Left ventricle myocardium inferior (tissue), 1 donor: ENCODE data around the gene C10orf71. TPM values are rescaled to one million over a fixed set of nuclear protein-coding genes. Genes with fewer than 3 reads are reported as not detected.

Experiments
- DNase-seq: peaks from one replicate; pipeline ENCODE4 v3.0.0-alpha.2; 2020
- H3K27ac ChIP-seq: fragments of 200-600 bp; replicated peaks from 2 replicates; pipeline ENCODE4 v1.8.0; 2021
- H3K27me3 ChIP-seq: fragments of 200-600 bp; 2 replicates; pipeline ENCODE4 v1.8.0; 2021; ENCODE audit warnings: low read depth
- H3K36me3 ChIP-seq: fragments of 200-600 bp; 2 replicates; pipeline ENCODE4 v1.8.0; 2021
- H3K4me1 ChIP-seq: fragments of 200-600 bp; 2 replicates; pipeline ENCODE4 v1.8.0; 2021
- H3K4me3 ChIP-seq: fragments of 200-600 bp; 2 replicates; pipeline ENCODE4 v1.8.0; 2021; ENCODE audit warnings: mild to moderate bottlenecking, moderate library complexity
- H3K9me3 ChIP-seq: fragments of 200-600 bp; replicated peaks from 2 replicates; pipeline ENCODE4 v1.8.0; 2021
- intact Hi-C: fragments of 100-400 bp; cut with micrococcal nuclease; formaldehyde crosslinking; loops from one replicate; pipeline ENCODE4 v1.11.0; 2022
- total RNA-seq: library from RNA; stranded (reverse); fragmentation: NEBNext Ultra II Directional; extraction: Animal tissue kit (Norgen Biotek cat#: 25700); gene quantifications from one replicate; pipeline ENCODE4 v1.2.1, GENCODE V29; 2021
- TF ChIP-seq, protein P1 (sequence below): fragments of 200-600 bp; IDR thresholded peaks from 2 replicates; pipeline ENCODE4 v1.8.0; 2021; ENCODE audit warnings: antibody characterized with exemption, mild to moderate bottlenecking, borderline replicate concordance
- donor health status: DM: no; HTN: yes; CAD: no; lungs with severe emphysema.

The C10orf71 gene
- total RNA-seq, 1 donor from 2014 or later = 136 TPM

DNA sequence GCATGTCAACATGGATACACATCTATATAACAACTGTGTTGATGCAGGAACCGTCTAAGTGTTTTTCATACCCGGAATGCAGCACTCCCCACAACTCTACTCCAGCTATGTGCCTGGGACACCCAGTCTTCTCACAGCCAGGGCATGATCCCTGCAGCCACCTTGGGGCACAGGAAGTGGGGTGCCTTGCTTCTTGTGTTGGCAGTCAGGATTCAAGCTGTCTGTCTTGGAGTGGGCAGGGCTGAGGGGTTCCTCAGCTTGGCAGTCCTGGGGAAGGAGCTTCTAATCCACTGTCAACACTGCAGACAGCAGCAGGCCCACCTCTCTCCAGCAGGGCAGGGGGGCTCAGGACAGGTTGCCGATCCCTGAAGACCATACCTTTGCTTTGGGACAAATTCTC lies 55.6 kb downstream of the C10orf71 start:
- peaks cover 2% of the 10 kb centered on the region for H3K4me1 ChIP-seq
- H3K27ac ChIP-seq = no peak overlapping the region
- intact Hi-C loops = no loop called here
- TF ChIP-seq, protein P1, sequence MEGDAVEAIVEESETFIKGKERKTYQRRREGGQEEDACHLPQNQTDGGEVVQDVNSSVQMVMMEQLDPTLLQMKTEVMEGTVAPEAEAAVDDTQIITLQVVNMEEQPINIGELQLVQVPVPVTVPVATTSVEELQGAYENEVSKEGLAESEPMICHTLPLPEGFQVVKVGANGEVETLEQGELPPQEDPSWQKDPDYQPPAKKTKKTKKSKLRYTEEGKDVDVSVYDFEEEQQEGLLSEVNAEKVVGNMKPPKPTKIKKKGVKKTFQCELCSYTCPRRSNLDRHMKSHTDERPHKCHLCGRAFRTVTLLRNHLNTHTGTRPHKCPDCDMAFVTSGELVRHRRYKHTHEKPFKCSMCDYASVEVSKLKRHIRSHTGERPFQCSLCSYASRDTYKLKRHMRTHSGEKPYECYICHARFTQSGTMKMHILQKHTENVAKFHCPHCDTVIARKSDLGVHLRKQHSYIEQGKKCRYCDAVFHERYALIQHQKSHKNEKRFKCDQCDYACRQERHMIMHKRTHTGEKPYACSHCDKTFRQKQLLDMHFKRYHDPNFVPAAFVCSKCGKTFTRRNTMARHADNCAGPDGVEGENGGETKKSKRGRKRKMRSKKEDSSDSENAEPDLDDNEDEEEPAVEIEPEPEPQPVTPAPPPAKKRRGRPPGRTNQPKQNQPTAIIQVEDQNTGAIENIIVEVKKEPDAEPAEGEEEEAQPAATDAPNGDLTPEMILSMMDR = no peak
- no peak overlapping the region for H3K4me3 ChIP-seq
- DNase-seq = no peak
- H3K27me3 ChIP-seq = no peaks in the 10 kb centered on the region
- no peaks in the 10 kb centered on the region for H3K36me3 ChIP-seq
- H3K9me3 ChIP-seq = peaks cover 21% of the 10 kb centered on the region

DNA sequence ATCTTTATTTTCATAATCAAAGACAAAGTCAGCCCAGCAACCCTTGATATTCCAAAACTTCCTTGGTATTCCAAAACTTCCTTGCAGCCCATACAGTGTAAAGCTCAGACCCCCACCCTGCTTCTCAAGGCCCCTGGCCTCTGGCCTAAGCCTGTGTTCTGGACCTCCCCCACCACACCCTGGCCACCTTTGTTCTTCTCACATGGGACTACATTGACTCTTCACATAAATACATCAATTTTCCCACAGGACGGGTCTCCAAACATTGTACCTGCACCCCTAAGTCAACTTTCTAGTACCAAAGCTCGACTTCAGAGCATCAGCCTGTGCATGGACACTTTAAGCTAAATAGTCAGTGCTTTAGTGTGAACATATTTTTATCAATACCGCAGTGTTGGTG lies 56.3 kb downstream of the C10orf71 start:
- Histone ChIP-seq H3K27me3 (no peaks in the 10 kb centered on the region), H3K4me1 (peaks cover 9% of the 10 kb centered on the region), H3K27ac (no peak overlapping the region), H3K36me3 (no peaks in the 10 kb centered on the region), H3K9me3 (peaks cover 14% of the 10 kb centered on the region), H3K4me3 (no peak overlapping the region)
- DNase-seq = no peak
- intact Hi-C loops = no loop called here
- TF ChIP-seq, protein P1 = no peak

DNA sequence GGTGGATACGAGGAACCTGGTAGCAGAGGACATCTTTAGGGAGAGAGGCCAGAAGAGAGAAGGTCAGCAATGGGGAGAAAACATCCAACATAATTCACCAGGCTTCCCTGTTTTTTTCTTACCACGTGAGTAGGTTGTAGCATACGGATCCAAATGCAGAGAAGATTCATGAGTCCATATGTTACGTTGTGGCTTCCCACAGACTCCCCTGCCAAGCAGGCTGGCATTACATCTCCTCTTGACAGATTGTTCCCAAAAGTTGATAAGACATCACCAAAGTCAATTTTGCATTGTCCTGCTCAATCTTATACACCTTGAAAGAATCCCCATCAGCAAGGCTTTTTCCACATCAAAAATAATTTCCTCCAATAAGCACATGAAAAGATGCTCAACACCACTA lies 57.2 kb downstream of the C10orf71 start:
- Histone ChIP-seq H3K27me3 (no peaks in the 10 kb centered on the region), H3K36me3 (no peaks in the 10 kb centered on the region), H3K4me1 (peaks cover 18% of the 10 kb centered on the region), H3K4me3 (no peak overlapping the region), H3K27ac (no peak overlapping the region), H3K9me3 (peaks cover 9% of the 10 kb centered on the region)
- no peak for DNase-seq
- intact Hi-C loops = no loop called here
- TF ChIP-seq, protein P1 = no peak

DNA sequence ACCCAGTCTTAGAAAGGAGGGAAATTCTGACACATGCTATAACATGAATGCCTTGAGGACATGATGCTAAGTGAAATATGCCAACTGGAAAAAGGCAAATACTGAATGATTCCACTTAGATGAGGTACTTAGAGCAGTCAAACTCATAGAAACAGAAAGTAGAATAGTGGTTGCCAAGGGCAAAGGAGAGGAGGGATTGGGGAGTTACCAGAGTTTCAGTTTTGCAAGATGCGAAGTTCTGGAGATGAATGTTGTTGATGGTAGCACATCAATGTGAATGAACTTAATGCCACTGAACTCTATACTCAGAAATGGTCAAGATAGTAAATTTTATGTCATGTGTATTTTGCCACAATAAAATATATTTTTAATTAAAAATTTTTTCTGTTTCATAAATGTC lies 58.0 kb downstream of the C10orf71 start:
- TF ChIP-seq, protein P1 = no peak
- no peak overlapping the region for H3K27ac ChIP-seq
- no peak for DNase-seq

DNA sequence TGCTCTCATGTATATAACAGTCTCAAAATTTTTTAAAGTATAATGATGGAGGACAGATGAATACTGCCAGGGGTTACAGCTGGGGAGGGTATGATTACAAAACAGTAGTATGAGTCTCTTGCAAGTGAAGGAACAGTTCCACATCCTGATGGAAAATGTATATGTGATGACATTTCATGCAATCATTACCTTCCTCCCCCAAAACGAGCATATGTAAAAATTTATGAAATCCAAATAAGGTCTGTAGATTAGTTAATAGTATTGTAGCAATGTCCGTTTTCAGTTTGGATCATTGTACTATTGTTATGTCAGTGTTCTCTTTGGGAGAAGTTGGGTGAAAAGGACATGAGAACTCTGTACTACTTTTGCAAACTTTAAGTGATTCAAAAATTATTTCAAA lies 58.9 kb downstream of the C10orf71 start:
- TF ChIP-seq, protein P1 = no peak
- Histone ChIP-seq H3K36me3 (no peaks in the 10 kb centered on the region), H3K4me1 (peaks cover 27% of the 10 kb centered on the region), H3K27ac (no peak overlapping the region), H3K4me3 (no peak overlapping the region), H3K9me3 (peaks cover 9% of the 10 kb centered on the region), H3K27me3 (no peaks in the 10 kb centered on the region)
- intact Hi-C loops = no loop called here
- no peak for DNase-seq

More for the DNA sequence above, 58.0 kb downstream of the C10orf71 start:
- Histone ChIP-seq H3K9me3 (peaks cover 9% of the 10 kb centered on the region), H3K36me3 (no peaks in the 10 kb centered on the region), H3K4me3 (no peak overlapping the region), H3K27me3 (no peaks in the 10 kb centered on the region), H3K4me1 (peaks cover 26% of the 10 kb centered on the region)
- intact Hi-C loops = no loop called here
